ENCODE results near the gene CAD.
A peak's percentile ranks its signal among the peaks of the same experiment; 100 is the strongest.

Gene CAD

GRCh38 chr2:27199241-27199640 is 17.9 kb upstream of the CAD start:
- no peak for DNase-seq

DNA sequence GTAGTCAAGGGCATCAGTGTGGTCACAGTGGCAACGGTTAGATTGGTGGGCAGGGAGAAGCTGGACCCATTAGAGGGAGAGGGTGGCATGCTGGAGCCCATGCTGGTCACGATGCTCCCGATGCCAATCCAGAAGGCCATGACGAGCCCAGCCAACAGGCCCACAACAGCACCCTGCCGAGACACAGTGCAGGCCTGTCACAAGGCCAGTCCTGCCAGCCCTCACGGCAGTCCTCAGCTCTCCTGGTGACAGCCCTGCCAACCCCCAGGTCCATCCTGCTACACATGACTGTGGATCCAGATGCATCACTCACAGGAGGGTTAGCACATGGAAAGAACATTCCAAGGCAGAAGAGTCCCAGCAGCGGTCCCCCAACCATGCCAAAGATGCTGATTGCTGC is 15.5 kb upstream of the CAD start:
- DNase-seq = no peak

DNA sequence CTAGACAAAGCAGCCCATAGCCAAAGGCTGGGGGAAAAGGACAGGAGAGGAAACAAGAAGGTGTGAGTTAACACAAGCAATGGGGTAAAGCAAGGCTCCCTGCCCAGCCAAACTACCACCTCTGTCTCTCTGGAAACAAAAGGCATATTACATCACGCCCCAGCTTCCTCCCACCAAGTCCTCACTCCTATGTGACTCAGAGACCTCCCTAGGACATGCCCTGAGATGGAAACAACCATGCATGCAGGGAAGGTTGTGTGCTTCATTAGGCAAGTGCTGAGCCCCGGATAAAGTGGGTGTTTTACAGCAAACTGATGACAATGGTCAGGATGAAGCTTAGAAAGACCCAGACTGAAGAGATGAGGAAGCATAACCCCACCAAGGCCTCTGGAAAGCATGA is 14.3 kb upstream of the CAD start:
- no peak for DNase-seq

DNA sequence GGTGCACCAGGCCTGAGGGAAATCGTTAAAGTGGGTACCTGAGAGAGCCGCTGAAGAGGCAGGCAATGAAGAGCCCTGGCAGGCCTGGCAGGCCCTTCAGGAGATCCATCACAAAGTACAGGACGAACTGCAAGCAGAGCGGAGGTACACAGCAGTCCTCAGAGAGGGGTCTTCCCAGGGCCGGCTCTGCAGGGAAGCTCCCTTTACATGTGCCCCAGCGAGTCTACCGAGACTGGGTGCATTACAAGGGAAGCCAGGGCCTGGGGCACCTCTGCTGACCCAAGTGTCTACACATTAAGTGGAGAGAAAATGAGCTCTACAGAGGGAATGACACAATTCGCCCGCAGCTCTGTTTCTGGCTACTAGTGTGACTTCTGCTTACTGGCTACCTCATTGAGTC is 13.4 kb upstream of the CAD start:
- no peak for DNase-seq

GRCh38 chr2:27204566-27204965 is 12.6 kb upstream of the CAD start:
- no peak for DNase-seq

GRCh38 chr2:27205206-27205605 is 12.0 kb upstream of the CAD start:
- DNase-seq = no peak

GRCh38 chr2:27206346-27206745 is 10.8 kb upstream of the CAD start:
- no peak for DNase-seq

GRCh38 chr2:27208486-27209050 is 8.6 kb upstream of the CAD start:
- DNase-seq = no peak

DNA sequence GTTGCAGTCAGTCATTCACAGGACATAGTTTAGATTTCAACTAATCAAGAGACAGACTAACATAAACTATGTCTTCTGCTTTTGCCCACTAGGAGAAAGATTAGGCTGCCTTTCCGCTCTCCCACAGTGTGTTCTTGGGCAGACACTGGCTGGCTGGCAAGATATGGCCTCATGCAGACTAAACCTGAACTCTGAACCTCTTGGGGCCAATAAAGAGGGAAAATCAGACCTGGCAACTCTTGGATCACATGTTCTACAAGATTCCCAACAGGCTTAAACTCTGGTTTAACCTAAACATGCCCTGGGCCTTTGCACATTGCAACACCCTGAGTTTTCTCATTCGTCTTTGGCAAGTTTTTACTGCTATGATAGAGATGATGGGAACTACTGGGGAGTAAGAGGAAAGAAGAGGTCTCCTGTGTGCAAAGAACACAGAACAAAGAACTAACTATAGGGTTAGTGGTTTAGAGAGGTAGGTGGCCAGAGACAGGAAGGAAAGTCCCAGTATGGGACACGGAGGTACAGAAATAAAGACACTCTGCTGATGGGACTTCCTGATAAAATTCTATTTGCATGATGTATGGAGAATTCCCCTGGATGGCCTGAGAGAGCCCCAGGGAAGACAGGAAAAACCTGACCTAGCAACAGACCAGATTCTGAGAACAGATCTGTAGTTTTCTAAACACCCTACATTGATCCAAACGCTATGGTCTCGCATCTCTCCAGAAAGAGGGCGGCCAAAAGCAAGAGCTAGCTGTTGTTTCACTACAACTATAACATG is 7.4 kb upstream of the CAD start:
- DNase-seq = no peak

GRCh38 chr2:27211241-27211942 is 5.8 kb upstream of the CAD start:
- no peak for DNase-seq

GRCh38 chr2:27211943-27212625 is 5.1 kb upstream of the CAD start, which contains the start of the genes ATRAID and SLC5A6:
ATRAID (plus strand) TSS chr2:27212041; CDS start chr2:27212369, 328 bp downstream.
SLC5A6 (minus strand) TSS chr2:27212268; CDS start chr2:27207650, 4,618 bp downstream.
- peak; percentile 91 for DNase-seq

DNA sequence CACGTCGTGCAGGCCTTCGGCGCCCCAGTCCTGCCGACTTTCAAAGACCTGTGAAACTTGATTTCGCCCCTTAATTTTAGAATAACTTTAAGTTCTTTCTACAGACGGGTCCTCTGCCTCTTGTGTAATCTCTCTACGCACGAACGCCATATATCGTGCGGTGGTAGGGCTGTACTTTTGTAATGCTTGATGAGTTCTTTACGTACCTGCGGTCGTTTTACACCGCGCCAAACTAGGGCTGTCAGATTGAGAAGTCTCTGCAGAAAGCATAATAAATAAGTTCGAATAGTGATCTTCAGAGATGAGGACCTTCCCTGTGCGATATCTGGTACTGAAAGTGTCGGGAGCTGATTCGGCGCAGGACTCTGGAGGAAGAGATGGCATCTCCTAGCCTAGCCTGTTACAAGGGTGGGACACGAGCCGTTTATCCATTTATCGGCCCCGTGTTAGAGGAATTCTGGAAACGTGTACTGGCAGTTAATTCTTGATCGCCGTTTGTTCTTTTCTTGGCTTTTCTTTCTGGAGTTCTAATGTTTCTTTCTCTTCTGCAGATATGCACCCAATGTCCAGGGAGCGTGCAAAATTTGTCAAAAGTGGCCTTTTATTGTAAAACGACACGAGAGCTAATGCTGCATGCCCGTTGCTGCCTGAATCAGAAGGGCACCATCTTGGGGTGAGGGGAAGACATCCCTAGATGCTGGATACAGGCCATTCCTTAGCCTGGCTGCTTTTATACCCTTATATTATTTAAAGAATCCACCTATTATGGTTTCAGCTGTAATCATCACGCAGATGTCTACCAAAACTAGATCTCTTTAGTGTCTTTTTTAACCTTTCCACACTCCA is 4.3 kb upstream of the CAD start:
- no peak for DNase-seq

DNA sequence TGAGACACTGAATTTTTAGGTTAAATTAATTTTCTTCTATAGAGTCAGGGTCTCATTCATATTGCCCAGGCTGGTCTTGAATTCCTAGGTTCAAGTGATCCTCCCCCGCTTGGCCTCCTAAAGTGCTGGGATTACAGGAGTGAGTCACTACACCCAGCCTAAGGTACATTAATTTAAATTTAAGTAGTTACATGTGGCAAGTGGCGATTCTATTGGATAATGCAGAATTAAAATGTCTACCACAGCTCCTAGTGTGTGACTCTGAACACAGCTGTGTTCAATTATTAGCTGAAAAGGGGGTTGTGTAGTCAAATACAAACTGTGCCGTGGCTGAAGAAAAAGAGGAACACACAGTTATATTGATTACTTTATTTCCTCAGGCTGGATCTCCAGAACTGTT is 2.2 kb upstream of the CAD start:
- no peak for DNase-seq

GRCh38 chr2:27216416-27217137 is 592 bp upstream of the CAD start:
- no peak for DNase-seq

DNA sequence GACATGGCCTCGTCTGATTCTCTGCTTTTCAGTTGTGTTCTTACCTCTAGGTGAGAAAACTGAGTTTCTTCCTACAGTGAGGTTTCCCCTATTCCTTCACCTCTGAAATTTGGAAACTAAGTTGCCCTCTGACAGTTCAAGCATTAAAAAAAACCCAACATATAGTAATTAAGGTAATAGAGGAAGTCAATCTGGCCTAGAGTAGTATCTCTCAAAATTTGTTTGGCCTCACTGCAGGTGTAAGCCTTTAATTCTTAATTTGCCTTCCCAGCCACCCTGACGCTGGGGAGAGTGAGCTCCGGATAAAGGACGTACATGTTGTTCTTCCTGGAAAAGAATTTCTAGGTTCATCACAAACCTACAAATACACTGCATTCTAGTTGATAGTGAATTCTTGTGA is 1.4 kb downstream of the CAD start:
- DNase-seq = no peak

DNA sequence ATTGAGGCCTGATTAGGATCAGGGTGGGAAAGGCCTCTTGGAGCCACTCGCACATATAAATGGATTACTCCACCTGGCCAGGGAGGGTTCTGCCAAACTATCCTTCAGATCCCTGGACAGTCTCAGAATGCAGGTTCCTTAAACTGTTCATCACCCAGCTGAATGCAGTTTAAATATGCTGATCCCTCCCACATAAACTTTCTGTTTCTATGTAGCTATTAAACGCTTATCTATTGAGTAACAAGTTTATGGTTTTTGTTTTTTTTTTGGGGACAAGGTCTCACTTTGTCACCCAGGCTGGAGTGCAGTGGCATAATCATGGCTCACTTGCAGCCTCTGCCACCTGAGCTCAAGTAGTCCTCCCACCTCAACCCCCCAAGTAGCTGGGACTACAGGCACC is 1.9 kb downstream of the CAD start:
- DNase-seq = no peak

DNA sequence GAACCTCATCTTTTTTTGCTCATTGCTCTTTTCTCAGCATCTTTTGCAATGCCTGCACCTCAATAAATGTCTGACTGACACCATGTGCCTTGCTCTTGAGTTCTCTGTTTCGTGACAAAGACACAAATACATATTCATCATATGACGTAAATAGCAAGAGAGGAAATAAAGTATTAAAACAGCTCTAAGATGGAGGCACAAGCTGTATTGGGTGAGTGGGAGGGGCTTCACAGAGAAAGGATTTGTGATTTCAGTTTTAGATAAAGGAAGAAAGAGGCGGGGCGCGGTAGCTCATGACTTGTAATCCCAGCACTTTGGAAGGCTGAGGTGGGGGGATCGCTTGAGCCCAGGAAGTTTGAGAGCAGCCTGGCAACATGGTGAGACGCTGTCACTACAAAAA is 2.9 kb downstream of the CAD start:
- no peak for DNase-seq

DNA sequence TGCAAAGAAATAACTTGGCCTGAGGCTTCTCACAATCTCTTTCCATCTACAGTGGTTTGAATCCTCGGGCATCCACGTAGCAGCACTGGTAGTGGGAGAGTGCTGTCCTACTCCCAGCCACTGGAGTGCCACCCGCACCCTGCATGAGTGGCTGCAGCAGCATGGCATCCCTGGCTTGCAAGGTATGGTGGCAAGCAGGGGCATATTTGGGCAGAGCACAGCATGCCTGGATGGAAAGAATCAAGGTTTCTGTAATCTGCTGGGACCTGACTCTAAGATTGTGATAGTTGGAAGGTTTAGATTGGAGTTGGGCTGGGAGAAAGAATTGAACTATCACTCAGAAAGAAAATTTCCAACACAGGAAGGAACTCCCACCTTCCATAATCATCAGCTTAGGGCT is 4.0 kb downstream of the CAD start:
- DNase-seq = no peak

DNA sequence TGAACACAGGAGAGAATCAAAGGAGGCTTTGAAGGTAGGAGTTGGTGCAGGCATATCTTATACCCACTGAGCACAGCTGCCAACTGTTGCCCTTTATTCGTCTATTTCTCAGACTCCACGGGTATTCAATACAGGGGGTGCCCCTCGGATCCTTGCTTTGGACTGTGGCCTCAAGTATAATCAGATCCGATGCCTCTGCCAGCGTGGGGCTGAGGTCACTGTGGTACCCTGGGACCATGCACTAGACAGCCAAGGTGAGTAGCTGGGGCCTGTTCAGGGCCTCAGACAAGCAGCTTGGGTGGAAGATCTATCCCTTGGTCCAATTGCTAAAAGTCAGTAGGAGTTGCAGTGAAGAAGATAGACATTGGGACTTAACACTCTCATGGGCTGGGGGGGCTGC is 5.2 kb downstream of the CAD start:
- no peak for DNase-seq

GRCh38 chr2:27223416-27223815 is 6.2 kb downstream of the CAD start:
- no peak for DNase-seq

- no peak for DNase-seq
Observed at GRCh38 chr2:27225526-27225925, 8.4 kb downstream of the CAD start.

DNA sequence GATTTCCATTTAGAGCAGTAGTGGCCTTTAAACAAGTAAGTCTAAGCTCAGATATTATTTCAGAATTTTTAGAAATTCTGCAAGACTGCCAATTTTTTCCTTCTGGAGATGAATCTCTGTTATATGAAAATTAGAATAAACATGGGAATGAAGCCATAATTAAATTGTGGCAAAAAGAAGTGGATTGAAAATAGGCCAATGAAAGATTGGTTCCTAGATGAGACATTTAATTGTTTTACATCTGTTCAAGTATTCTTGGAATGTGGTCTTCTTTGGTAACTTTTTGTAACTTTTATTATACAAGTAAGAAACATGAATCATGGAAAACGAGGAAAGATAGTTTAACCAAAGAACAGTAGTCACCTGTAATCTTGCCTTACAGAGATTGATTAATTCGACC is 10.3 kb downstream of the CAD start:
- no peak for DNase-seq

Measured in activated CD4-positive, CD25-positive, alpha-beta regulatory T cell treated with anti-CD3 and anti-CD28 coated beads, Interleukin-2, amount 50 U/mL, for 72 hours (primary cell).